ENCODE data around the gene PDE9A.

DNA sequence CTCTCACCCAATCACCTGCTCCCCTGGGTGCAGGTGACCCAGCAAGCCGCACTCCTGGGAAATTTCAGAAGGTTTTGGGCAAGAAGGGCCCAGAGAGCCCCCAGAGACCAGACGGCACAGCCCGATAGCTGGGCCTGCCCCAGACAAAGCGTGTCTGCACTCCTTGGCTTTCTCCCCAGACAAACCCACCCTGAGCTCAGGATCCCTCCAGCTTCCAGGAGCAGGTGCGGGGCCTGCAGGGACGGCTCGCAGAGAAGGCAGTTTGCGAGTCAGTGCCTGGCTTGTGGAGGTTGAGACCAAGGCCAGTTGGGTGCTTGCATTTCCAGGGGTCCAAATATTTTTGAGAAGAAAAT, 6.7 kb downstream of the PDE9A start:
- TF ChIP-seq EZH2 (optimal IDR thresholded peaks at IDR 0.05; ENCODE audit: low read depth, low read length) (no peak), EZH2phosphoT487 (IDR thresholded peaks at IDR 0.05; ENCODE audit: low read length) (no peak)
- TF ChIP-seq, protein P1, sequence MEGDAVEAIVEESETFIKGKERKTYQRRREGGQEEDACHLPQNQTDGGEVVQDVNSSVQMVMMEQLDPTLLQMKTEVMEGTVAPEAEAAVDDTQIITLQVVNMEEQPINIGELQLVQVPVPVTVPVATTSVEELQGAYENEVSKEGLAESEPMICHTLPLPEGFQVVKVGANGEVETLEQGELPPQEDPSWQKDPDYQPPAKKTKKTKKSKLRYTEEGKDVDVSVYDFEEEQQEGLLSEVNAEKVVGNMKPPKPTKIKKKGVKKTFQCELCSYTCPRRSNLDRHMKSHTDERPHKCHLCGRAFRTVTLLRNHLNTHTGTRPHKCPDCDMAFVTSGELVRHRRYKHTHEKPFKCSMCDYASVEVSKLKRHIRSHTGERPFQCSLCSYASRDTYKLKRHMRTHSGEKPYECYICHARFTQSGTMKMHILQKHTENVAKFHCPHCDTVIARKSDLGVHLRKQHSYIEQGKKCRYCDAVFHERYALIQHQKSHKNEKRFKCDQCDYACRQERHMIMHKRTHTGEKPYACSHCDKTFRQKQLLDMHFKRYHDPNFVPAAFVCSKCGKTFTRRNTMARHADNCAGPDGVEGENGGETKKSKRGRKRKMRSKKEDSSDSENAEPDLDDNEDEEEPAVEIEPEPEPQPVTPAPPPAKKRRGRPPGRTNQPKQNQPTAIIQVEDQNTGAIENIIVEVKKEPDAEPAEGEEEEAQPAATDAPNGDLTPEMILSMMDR (IDR thresholded peaks at IDR 0.05; ENCODE audit: low read length), result no peak
